GM12873 (cell line): ENCODE data around the gene TMEM53.

Experiments
- TF ChIP-seq, protein P1 (sequence below): IDR thresholded peaks from 2 replicates; pipeline ENCODE4 v1.5.1; 2012; ENCODE audit warnings: low read depth, mild to moderate bottlenecking, moderate library complexity, low read length, control low read depth; ENCODE audit not compliant: insufficient read depth; ENCODE audit errors: missing control alignments

TMEM53 gene

DNA sequence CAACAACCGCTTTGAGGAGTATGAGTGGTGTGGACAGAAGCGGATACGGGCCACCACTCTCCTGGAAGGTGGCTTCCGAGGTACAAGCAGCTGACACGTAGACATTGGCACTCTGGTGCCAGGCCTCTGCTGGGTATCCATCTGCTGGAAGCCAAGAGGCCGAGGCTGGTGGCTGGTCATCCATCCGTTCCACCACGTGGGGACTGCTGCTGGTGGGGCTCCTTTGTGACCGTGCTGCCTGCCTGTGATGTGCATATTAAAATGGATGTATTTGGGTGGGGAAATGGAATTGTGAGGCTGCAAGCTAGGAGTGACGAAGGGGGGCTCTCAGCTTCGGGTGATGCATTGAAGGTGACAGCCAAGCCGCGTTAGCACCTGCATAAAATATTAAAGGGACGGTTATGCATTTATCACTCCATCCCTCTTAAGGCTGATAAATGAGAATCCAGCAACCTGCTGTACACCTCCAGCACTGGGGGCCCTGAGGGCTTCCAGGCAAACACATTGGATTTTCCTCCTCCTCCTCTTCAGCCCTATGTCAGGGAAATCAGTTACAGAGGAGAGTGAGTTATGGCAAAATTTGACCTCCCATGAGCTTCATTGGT is 38.1 kb downstream of the TMEM53 start:
- TF ChIP-seq, protein P1, sequence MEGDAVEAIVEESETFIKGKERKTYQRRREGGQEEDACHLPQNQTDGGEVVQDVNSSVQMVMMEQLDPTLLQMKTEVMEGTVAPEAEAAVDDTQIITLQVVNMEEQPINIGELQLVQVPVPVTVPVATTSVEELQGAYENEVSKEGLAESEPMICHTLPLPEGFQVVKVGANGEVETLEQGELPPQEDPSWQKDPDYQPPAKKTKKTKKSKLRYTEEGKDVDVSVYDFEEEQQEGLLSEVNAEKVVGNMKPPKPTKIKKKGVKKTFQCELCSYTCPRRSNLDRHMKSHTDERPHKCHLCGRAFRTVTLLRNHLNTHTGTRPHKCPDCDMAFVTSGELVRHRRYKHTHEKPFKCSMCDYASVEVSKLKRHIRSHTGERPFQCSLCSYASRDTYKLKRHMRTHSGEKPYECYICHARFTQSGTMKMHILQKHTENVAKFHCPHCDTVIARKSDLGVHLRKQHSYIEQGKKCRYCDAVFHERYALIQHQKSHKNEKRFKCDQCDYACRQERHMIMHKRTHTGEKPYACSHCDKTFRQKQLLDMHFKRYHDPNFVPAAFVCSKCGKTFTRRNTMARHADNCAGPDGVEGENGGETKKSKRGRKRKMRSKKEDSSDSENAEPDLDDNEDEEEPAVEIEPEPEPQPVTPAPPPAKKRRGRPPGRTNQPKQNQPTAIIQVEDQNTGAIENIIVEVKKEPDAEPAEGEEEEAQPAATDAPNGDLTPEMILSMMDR: no peak

DNA sequence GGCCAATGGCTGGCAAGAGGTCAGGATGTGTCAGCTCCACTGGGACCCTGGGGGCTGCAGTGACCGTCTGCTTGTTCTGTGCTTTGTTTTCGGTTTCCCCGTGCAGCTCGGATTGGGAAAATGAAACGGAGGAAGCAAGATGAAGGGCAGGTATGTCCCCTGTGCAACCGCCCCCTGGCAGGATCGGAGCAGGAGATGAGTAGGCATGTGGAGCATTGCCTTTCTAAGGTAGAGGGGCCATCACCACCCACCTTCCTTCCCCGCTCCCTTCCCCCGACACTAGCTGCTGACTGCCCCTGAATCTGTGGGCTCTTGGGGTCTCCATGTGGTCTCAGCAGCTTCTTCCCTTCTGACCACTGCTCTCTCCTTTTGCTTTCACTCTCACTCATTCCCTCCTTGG is 38.8 kb downstream of the TMEM53 start:
- TF ChIP-seq, protein P1: no peak

DNA sequence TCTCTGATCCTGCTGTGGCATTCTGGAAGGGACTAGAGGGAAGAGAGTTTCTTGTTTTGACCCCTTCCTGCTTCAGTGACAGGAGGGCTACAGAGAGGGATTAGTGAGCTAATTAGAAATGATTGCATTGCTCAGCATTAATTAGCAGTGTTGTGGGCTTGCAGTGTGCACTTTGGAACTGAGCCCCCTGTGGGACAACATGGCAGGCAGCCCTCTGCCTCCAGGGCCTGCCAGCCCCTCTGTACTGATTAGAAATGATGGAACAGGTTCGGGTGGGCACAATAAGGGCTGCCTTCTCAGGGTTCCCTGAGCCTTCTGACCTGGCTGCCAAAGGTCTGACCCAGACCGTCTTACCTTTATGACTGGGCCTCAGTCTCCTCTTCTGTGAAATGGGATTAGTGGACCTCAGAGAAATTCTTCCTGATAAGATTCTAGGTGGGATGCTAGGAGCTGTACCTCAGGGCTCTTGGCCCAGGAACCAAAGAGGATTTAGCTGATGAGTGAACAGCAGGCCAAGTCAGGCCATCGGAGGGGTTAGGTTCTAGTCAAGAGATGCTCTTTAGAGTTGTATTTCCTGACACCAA is 39.6 kb downstream of the TMEM53 start:
- TF ChIP-seq, protein P1: no peak

DNA sequence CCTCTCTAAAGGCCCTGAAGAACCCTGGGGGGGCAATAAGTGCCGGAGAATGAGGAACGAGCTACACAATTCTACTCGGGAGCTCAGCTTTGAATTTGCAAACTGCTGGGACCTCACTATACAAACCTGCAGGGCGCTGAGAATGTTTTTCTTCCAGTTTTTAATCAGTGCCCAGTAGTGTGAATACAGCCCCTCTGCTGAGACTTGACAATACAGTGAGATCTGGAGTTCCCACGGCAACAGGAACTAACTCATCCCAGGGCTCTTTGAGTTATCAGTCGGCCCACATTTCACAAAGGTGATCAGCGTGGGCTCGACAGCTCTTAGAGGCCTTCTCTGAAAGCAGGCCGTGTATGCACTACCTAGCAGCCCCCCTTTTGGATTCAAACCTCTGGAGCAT is 41.7 kb downstream of the TMEM53 start:
- TF ChIP-seq, protein P1: no peak

DNA sequence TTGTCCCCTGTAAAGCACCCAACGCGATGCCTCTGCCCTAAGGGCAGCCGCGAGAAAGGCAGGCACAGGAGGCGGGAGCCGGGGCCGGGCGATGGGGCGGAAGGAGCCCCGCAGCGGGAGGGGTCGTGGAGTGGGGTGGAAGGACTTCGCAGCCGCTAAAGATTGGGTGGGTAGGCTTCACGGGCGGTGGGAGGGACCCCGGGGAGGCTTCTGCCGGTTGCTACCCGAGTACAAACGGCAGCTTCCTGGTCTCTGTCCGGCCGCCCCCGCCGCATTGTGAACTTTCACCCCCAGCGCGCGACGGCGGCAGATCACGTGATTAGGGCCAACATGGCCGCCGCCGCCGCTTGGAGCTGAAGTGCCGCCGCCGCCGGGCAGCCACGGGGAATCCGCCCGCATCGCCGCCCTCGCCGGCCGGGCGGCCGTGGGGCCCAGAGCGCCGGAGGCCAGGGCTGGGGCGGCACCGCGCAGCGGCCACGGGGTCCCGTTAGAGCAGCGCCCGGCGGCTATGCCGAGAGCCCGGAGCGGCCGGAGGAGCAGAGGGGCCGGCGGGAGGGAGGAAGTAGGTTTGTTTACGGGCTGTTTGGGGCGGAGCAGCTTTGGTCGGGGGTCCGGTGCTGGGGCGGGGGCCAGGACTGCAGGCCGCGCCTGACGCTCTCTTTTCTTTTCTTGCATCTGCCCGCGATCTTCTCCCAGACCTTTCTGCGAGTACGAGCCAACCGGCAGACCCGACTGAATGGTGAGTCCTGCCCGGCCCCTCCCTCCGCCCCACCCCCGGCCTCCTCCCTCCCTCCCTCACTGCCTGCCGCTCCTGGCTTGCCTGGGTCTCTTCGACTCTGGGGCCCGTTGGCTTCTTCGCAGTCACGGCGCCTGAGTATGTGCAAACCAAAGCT is 42.4 kb downstream of the TMEM53 start:
- TF ChIP-seq, protein P1: no peak

DNA sequence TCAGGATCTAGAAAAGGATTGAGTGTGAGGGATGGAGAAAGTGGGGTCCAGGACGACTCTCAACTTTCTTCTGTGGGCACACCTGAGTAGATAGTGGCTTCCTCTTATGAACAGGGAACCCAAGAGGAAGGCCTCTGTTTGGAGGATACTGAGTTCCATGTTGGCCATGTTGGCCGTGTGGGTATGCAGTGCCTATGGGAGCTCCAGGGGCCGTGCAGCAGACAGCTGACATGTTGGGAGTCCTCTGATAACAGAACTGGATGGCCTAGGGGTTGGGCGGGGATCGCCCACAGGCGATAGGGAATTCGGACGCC is 43.0 kb downstream of the TMEM53 start:
- TF ChIP-seq, protein P1: no peak

DNA sequence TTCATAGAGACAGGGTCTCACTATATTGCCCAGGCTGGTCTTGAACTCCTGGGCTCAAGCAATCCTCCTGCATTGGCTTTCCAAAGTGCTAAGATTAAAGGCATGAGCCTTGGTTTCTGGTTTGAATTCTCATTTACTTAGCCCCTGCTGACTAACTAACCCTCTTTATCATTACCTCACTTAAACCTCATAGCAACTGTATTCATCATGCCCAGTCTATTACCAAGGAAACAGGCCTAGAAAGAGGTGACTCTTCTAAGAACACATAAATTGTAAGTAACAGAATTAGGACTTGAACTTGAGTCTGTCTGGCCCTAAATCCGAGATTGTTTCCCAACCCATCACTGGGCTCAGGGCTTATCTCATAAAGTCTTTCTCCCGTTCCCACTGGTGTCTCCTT is 44.2 kb downstream of the TMEM53 start:
- TF ChIP-seq, protein P1: no peak
